GM18498 (cell line): ENCODE data around the gene CEP43.

ENCODE experiments used
- ATAC-seq: cut with Tn5 transposase; IDR thresholded peaks from one replicate; pipeline ENCODE4 v1.9.1; 2021; ENCODE audit warnings: mild to moderate bottlenecking, moderate library complexity; ENCODE audit not compliant: unreplicated experiment

The CEP43 gene

DNA sequence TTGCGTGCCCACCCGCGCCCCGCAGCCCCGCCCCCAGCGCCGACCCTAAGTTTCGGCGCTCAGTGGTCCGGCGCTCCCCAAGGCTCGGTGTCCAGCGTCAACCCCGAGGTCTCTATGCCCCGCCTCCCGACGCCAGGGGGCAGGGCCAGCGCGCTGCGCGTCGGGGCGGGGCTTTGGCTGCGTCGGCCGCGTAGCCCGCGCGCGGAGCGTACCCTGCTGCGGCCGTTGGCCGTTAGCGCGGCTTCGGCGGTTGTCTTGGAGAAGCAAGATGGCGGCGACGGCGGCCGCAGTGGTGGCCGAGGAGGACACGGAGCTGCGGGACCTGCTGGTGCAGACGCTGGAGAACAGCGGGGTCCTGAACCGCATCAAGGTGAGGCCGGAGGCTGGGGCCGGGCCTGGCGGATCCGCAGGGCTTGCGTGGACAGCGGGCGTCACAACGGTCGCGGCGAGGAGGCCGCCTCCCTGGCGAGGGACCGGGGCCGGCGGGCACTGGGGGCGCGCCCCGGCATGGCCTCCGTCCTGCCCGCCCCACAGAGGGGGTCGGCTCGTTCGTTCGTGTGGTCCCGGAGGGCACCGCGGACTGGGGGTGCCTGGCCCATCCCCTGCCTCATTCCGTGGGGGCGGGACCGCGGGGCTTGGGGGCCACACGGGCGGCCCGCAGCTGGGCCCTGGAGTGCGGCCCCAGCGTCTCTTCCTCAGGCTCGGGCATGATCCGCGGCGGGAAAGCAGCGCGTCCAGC lies at the start of gene CEP43:
TSS of gene CEP43 (plus strand) at position 253 of the 739 bp plus-strand sequence. CDS start at position 269, 16 bp downstream.
- ATAC-seq, result peak; percentile 93

GRCh38 chr6:166949528-166950442 lies 49.4 kb upstream of the CEP43 start:
- ATAC-seq, result peak; percentile 3

GRCh38 chr6:166950443-166950821 lies 48.8 kb upstream of the CEP43 start:
- peak; percentile 46 for ATAC-seq

GRCh38 chr6:166950892-166951669 lies 48.1 kb upstream of the CEP43 start:
- ATAC-seq, result peak; percentile 86

DNA sequence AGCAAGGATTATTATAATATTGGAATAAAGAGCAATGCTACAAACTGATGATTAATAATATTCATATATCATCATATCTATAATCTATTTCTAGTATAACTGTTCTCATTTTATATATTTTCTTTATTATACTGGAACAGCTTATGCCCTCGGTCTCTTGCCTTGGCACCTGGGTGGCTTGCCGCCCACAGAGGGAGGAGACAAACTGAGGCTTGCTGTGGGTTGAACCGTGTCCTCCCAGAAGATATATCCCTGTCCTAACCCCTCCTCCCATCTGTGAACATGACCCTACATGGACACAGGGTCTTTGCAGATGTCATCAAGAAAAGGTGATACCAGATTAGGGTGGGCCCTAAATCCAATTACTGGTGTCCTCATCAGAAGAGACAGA lies 47.5 kb upstream of the CEP43 start:
- ATAC-seq, result no peak

- no peak for ATAC-seq
Measured at GRCh38 chr6:166952121-166952520, 47.1 kb upstream of the CEP43 start.

GRCh38 chr6:166952567-166953486 lies 46.4 kb upstream of the CEP43 start:
- no peak for ATAC-seq

- no peak for ATAC-seq
Measured at GRCh38 chr6:166954118-166954713, 45.0 kb upstream of the CEP43 start.

DNA sequence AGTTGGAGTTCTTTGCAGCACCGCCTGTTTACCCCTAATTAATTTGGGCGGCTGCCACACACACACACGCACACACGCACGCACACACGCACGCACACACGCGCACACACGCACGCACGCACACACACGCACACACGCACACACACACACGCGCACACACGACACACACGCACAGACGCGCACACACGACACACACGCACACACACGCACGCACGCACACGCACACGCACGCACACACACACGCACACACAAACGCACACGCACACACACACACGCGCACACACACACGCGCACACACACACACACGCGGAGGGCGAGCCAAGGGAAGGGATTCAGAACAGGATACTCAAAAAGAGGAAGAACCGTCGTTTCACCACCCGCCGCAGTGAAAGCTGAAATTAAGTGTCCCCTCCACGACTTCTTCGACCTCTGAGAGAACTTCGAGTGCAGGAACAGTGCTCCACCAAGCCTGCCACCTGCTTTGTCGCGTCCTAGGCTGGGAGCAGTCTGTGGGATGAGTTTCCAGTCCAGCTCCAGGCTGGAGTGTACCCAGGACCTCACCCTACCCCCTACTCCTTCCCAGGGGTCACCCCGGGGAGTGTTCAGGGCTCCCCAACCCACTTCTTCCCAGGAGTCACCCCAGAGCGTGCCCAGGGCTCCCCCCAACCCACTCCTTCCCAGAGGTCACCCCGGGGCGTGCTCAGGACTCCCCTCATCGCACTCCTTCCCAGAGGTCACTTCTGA lies 43.9 kb upstream of the CEP43 start:
- no peak for ATAC-seq

DNA sequence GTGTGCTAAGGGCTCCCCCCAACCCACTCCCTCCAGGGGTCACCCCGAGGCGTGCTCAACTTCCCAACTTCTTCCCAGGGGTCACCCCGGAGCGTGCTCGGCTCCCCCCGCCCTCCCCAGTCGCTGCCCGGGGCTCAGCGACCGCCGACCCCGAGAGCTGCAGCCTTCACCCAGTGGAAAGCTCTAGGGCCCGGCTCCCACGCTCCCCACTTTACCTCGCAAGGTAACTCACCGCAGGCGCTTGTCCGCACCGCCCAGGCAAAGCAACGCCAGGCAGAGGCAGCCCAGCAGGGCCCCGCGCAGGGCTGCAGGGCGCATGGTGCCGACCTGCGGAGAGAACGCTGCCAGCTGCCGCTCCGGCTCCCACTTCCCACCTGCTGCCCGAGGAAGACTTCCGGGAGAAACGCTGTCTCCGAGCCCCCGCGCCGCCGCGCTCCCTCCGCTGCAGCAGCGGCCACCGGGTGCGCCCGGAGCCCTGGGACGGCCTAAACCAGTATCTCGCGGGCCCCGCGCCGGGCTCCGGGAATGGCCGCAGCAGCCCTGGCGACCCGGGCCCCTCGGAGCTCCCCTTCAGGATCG lies 43.2 kb upstream of the CEP43 start:
- ATAC-seq, result peak; percentile 8

GRCh38 chr6:166956444-166957086 lies 42.6 kb upstream of the CEP43 start, which contains the start of gene RNASET2:
Gene RNASET2, minus strand, starts transcription at chr6:166956550. Its CDS starts 368 bp downstream, at chr6:166956182.
- ATAC-seq, result peak; percentile 72

- ATAC-seq, result peak; percentile 39
Measured at GRCh38 chr6:166957087-166957804, 42.0 kb upstream of the CEP43 start.

- ATAC-seq, result no peak
Measured at GRCh38 chr6:166957805-166958076, 41.5 kb upstream of the CEP43 start.

GRCh38 chr6:166958926-166959861 lies 40.0 kb upstream of the CEP43 start:
- ATAC-seq, result peak; percentile 30

DNA sequence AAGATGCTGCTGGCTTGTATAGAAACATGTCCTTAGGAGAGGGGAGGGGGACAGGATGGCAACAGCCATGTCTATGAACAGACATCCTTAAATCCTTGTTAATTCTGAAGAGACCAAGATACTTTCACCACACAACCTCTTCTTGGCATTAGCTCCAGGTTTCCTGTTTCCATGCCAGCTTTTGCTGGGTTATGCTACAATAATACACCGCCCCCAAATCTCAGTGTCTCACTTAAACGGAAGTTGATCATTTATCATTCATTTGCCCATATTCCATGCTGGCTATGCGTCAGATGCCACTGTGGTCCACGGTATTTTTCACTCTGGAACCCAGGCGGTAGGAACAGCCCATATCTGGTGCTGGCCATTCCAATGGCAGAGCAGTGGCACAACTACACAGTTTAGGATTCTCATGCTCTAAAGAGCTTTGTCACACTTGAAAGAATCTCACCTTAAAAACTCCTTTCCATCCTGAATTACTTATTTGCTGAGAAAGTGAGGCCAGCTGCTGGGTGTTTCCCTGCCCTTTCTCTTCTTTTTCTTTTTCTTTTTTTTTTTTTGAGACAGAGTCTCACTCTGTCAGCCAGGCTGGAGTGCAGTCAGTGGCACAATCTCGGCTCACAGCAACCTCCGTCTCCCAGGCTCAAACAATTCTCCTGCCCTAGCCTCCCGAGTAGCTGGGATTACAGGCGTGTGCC lies 39.1 kb upstream of the CEP43 start:
- no peak for ATAC-seq

DNA sequence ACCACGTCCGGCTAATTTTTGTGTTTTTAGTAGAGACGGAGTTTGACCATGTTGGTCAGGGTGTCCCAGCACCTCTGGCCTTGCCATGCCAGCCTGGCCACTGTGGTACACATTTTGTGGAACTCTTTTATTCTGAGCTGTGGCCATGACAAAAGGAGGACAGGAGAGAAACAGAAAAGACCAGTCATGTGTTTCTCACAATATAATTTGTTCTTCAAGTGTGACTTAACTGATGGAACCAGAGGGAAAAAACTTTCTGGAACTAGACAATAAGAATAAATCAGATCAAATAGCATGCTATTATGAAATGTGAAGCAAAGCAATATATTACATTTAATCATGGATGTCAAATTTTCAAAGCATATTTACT lies 38.6 kb upstream of the CEP43 start:
- no peak for ATAC-seq
